ENCODE measurements around the gene NUP62CL. TPM values are rescaled to one million over a fixed set of nuclear protein-coding genes. Genes with fewer than 3 reads are reported as not detected.
A peak's percentile ranks its signal among the peaks of the same experiment; 100 is the strongest.

Gene NUP62CL
- total RNA-seq, 4 donors from 2014 or later = 1.2 TPM; not detected in 3

DNA sequence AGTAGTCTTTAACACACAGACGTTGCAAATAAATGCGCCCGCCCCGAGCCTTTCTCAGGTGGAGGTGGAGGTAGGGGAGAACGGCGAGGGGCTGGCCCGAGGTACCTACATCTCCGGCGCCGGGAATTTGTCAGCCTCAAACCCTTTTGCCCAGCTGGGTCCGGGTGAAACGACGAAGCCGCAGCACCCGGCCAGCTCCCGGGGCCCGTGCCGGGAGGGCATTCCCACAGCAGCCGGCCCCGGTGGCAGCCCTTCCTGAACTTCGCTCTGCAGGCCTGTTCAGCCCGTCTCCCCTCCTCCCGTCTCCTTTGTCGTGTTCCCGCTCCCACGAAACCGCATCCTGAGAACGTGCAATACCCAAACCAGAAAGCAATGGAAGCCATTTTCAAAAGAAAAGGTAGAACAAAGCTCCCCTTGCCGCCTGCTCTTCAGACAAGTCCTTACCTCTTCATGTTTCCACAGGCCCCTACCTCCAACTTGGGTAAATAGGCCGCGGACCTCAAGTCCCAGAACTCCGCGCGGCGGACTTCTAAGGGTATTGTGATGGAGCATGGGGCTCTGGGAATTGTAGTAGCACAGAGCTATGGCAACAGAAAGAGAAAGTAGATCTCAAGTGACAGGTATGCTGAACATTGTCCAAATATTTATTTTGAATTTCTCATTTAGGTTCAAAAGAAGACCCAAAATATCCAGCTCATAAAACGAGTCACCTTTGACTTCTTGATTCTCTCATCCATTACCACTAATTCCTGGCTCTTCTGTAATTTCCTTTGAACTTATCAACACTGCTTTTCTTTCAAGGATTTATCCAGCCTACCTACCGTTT lies 87.7 kb downstream of the NUP62CL start, which contains the start of gene RBM41:
Gene RBM41 (minus strand): TSS at position 501 of the 826 bp plus-strand sequence. CDS start 49 bp downstream, at position 452.
- Histone ChIP-seq H3K27ac (replicated peaks in 1 of 4) (peak within 1 kb of the TSS; percentile 58 to 79 (median 69)), H3K27me3 (no peaks in the 10 kb centered on the region), H3K36me3 (peaks cover 0 to 29% (median 25%) of the 10 kb centered on the region in 4 donors), H3K9me3 (no peaks in the 10 kb centered on the region), H3K4me1 (peaks cover 0 to 14% (median 8%) of the 10 kb centered on the region in 4 donors), H3K4me3 (peak within 1 kb of the TSS; percentile 63 to 70 (median 66))
- peak; percentile 92 for DNase-seq (ENCODE audit: extremely low spot score)
- TF ChIP-seq EP300 (IDR thresholded peaks at IDR 0.05) (no peak), POLR2A (IDR thresholded peaks at IDR 0.05; ENCODE audit: low read depth) (no peak), POLR2AphosphoS5 (IDR thresholded peaks at IDR 0.05) (peak; percentile 19 to 48)
- TF ChIP-seq, protein P1, sequence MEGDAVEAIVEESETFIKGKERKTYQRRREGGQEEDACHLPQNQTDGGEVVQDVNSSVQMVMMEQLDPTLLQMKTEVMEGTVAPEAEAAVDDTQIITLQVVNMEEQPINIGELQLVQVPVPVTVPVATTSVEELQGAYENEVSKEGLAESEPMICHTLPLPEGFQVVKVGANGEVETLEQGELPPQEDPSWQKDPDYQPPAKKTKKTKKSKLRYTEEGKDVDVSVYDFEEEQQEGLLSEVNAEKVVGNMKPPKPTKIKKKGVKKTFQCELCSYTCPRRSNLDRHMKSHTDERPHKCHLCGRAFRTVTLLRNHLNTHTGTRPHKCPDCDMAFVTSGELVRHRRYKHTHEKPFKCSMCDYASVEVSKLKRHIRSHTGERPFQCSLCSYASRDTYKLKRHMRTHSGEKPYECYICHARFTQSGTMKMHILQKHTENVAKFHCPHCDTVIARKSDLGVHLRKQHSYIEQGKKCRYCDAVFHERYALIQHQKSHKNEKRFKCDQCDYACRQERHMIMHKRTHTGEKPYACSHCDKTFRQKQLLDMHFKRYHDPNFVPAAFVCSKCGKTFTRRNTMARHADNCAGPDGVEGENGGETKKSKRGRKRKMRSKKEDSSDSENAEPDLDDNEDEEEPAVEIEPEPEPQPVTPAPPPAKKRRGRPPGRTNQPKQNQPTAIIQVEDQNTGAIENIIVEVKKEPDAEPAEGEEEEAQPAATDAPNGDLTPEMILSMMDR (IDR thresholded peaks at IDR 0.05) = no peak
- intact Hi-C loops (cut with DNase I) = no loop called here
- 26% methylated on average over 28 of the region's 37 CpGs for WGBS

DNA sequence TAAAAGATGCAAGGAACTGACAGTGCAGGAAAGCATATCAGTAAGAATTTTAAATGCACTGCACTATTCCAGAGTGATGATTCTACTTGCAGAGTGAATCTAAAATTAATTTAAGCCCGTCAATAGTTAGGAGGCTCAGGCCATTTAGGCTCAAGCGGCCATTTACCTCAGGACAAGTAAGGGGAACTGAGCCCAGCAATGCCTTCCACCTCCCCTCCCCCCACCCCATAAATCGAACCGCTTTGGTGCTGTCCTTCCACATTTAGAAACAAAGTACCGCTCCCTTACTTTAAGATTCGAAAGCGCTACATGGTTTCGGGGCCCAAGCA lies 88.3 kb downstream of the NUP62CL start:
- peak overlapping the region; percentile 63 to 70 (median 66) for H3K4me3 ChIP-seq
- peaks cover 0 to 35% (median 31%) of the 10 kb centered on the region in 4 donors for H3K36me3 ChIP-seq
- intact Hi-C loops (cut with DNase I) = no loop called here
- 26% methylated on average over 8 of the region's 8 CpGs for WGBS
- H3K27ac ChIP-seq (replicated peaks in 1 of 4) = peak overlapping the region; percentile 58 to 79 (median 69)
- peaks cover 0 to 14% (median 8%) of the 10 kb centered on the region in 4 donors for H3K4me1 ChIP-seq
- DNase-seq (ENCODE audit: extremely low spot score) = no peak
- no peaks in the 10 kb centered on the region for H3K27me3 ChIP-seq
- TF ChIP-seq POLR2AphosphoS5 (IDR thresholded peaks at IDR 0.05) = no peak
- no peak for TF ChIP-seq EP300 (IDR thresholded peaks at IDR 0.05)
- H3K9me3 ChIP-seq = no peaks in the 10 kb centered on the region

DNA sequence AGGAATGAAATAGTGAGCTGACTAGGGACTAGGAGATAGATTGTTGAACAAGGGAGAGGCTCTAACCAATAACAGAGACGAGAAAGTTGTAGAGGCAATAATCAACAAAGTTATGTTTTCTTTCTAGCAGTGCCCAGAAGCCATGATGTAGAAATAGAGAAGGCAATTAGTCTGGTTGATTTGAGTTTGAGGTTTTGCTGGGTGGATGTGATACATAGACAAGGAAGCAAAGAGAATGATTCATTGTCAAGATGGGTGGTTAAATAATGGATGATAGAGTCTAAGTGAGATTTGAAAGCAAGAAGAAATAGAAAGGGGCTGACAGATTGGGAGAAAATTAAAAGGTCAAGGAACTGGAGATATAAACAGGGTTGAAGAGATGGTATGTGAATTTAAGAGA lies 98.8 kb downstream of the NUP62CL start:
- 81% methylated on average over 1 of the region's 1 CpG for WGBS

DNA sequence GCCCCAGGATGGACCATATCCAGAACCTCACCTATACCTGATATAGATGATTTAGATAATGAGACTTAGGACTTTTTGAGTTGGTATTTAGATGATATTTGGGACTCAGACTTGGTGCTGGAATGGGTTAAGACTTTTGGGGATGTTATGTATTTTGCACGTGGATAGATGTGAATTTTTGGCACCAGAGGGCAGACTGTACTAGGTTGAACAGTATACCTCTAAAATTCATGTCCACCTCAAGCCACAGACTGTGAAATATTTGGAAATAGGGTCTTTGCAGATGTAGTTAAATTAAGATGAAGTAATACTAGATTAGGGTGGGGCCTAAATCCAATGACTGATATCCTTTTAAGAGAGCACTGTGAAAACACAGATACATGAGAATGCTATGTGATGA lies 103.3 kb downstream of the NUP62CL start:
- Histone ChIP-seq H3K4me3 (no peak overlapping the region), H3K27me3 (no peaks in the 10 kb centered on the region), H3K36me3 (peaks cover 0 to 7% (median 2%) of the 10 kb centered on the region in 4 donors), H3K9me3 (no peaks in the 10 kb centered on the region), H3K27ac (replicated peaks in 1 of 4) (no peak overlapping the region), H3K4me1 (no peaks in the 10 kb centered on the region)
- intact Hi-C loops (cut with DNase I) = no loop called here
- DNase-seq (ENCODE audit: extremely low spot score) = no peak
- 0% methylated on average over 1 of the region's 1 CpG for WGBS
- TF ChIP-seq, protein P1 (IDR thresholded peaks at IDR 0.05) = no peak
- TF ChIP-seq POLR2AphosphoS5 (IDR thresholded peaks at IDR 0.05) = no peak
- TF ChIP-seq POLR2A (IDR thresholded peaks at IDR 0.05; ENCODE audit: low read depth) = no peak
- TF ChIP-seq EP300 (IDR thresholded peaks at IDR 0.05) = no peak

More for the DNA sequence above, 98.8 kb downstream of the NUP62CL start:
- DNase-seq (ENCODE audit: extremely low spot score) = no peak
- TF ChIP-seq EP300 (IDR thresholded peaks at IDR 0.05) (no peak), POLR2AphosphoS5 (IDR thresholded peaks at IDR 0.05) (no peak), POLR2A (IDR thresholded peaks at IDR 0.05; ENCODE audit: low read depth) (no peak)
- TF ChIP-seq, protein P1 (IDR thresholded peaks at IDR 0.05) = no peak
- H3K4me1 ChIP-seq = no peaks in the 10 kb centered on the region
- no peaks in the 10 kb centered on the region for H3K27me3 ChIP-seq
- peaks cover 0 to 16% (median 0%) of the 10 kb centered on the region in 4 donors for H3K36me3 ChIP-seq
- no peaks in the 10 kb centered on the region for H3K9me3 ChIP-seq
- intact Hi-C loops (cut with DNase I) = no loop called here
- no peak overlapping the region for H3K4me3 ChIP-seq
- no peak overlapping the region for H3K27ac ChIP-seq (replicated peaks in 1 of 4)

DNA sequence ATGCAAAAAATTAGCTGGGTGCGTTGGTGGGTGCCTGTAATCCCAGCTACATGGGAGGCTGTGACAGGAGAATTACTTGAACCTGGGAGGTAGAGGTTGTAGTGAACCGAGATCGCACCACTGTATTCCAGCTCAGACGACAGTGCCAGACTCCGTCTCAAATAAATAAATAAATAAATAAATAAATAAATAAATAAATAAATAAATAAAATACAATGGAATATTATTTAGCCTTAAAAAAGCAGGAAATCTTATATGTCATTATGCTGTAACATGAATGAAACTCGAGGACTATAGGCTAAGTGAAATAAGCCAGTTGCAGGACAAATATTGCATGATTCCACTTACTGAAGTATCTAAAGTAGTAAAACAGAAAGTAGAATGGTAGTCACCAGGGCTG lies 130.1 kb downstream of the NUP62CL start:
- TF ChIP-seq EP300 (IDR thresholded peaks at IDR 0.05) (no peak), POLR2AphosphoS5 (IDR thresholded peaks at IDR 0.05) (no peak), POLR2A (IDR thresholded peaks at IDR 0.05; ENCODE audit: low read depth) (no peak)
- TF ChIP-seq, protein P1 (IDR thresholded peaks at IDR 0.05) = no peak

More for the DNA sequence above, 130.1 kb downstream of the NUP62CL start:
- 96% methylated on average over 6 of the region's 6 CpGs for WGBS
- Histone ChIP-seq H3K27ac (replicated peaks in 1 of 4) (no peak overlapping the region), H3K27me3 (no peaks in the 10 kb centered on the region), H3K36me3 (no peaks in the 10 kb centered on the region), H3K4me3 (no peak overlapping the region), H3K9me3 (peaks cover 0 to 34% (median 0%) of the 10 kb centered on the region in 4 donors), H3K4me1 (no peaks in the 10 kb centered on the region)
- intact Hi-C loops (cut with DNase I) = no loop called here
- no peak for DNase-seq (ENCODE audit: extremely low spot score)

Data from esophagus muscularis mucosa (tissue), 4 donors.